Spleen (tissue), 11 donors: ENCODE data around the gene ZSWIM6. TPM values are rescaled to one million over a fixed set of nuclear protein-coding genes. Genes with fewer than 3 reads are reported as not detected.

Source experiments
- DNase-seq: peaks from one replicate; pipeline ENCODE4 v3.0.0-alpha.2; 2020
- H3K27ac ChIP-seq, 8 donors: fragments of 200-600 bp; sonication (generic) in 7 of 8; 1 replicate in 4 of 8; 2 replicates in 4 of 8; pipeline versions ENCODE4 v1.5.0 to v1.8.0; 2016 to 2021; ENCODE audit warnings: inconsistent platforms in 4 of 8, mild to moderate bottlenecking in 4 of 8, moderate library complexity in 1 of 8
- H3K27me3 ChIP-seq, 7 donors: fragments of 200-600 bp; sonication (generic) in 6 of 7; replicated peaks in 1 of 7; 1 replicate in 4 of 7; 2 replicates in 3 of 7; pipeline versions ENCODE4 v1.5.0 to v1.8.0; 2016 to 2021; ENCODE audit warnings: inconsistent platforms in 3 of 7, mild to moderate bottlenecking in 1 of 7
- H3K36me3 ChIP-seq, 6 donors: fragments of 200-600 bp; sonication (generic) in 5 of 6; 1 replicate in 4 of 6; 2 replicates in 2 of 6; pipeline versions ENCODE4 v1.5.0 to v1.8.0; 2016 to 2021; ENCODE audit warnings: inconsistent platforms in 2 of 6
- H3K4me1 ChIP-seq, 6 donors: fragments of 200-600 bp; sonication (generic) in 5 of 6; 1 replicate in 3 of 6; 2 replicates in 3 of 6; pipeline versions ENCODE4 v1.5.0 to v1.8.0; 2016 to 2021; ENCODE audit warnings: inconsistent platforms in 3 of 6
- H3K4me3 ChIP-seq, 8 donors: fragments of 200-600 bp; sonication (generic) in 7 of 8; 1 replicate in 4 of 8; 2 replicates in 4 of 8; pipeline versions ENCODE4 v1.5.0 to v1.8.0; 2016 to 2021; ENCODE audit warnings: inconsistent platforms in 4 of 8, mild to moderate bottlenecking in 4 of 8, moderate library complexity in 2 of 8
- H3K9me3 ChIP-seq, 8 donors: fragments of 200-600 bp; sonication (generic) in 7 of 8; 1 replicate in 4 of 8; 2 replicates in 4 of 8; pipeline versions ENCODE4 v1.5.0 to v1.8.0; 2016 to 2021; ENCODE audit warnings: inconsistent platforms in 4 of 8
- POLR2A ChIP-seq, 3 donors: fragments of 450-650 bp; IDR thresholded peaks; one replicate each; pipeline ENCODE4 v1.5.1; 2017; ENCODE audit warnings: antibody characterized with exemption in 3 of 3, mild to moderate bottlenecking in 1 of 3
- POLR2AphosphoS5 ChIP-seq, 3 donors: sonication (generic); formaldehyde crosslinking; IDR thresholded peaks; one replicate each; pipeline ENCODE4 v1.5.1; 2017; ENCODE audit warnings: antibody characterized with exemption in 3 of 3
- whole genome bisulfite sequencing, 5 donors: extraction: QIAGEN DNeasy Blood & Tissue Kit in 3 of 5; methylation state at CpG; one replicate each; pipeline versions ENCODE4 v1.1.5 to v1.1.7; 2013 to 2018; 5-methylcytosine and 5-hydroxymethylcytosine counted together
- intact Hi-C: fragments of 100-400 bp; cut with DNase I; formaldehyde crosslinking; loops from one replicate; pipeline ENCODE4 v1.15.0; 2023; ENCODE audit warnings: low total_unique reads
- polyA plus RNA-seq, 3 donors: library from polyadenylated mRNA; stranded (reverse); fragments of 200-250 nt; gene quantifications; one replicate each; pipeline ENCODE4 v1.2.1, GENCODE V29; 2013
- total RNA-seq, 7 donors: library from RNA; depleted of rRNA in 3 of 7; stranded (reverse); fragments of >200 nt in 3 of 7; fragmentation: NEBNext Ultra II Directional in 4 of 7; extraction: Animal tissue kit (Norgen Biotek cat#: 25700) in 4 of 7; gene quantifications; one replicate each; pipeline versions ENCODE4 v1.1.0 to v1.2.1, GENCODE V29; 2016 to 2021
- TF ChIP-seq, protein P1 (sequence below), 11 experiments: fragments of 200-600 bp in 7 of 11; fragments of 450-650 bp in 4 of 11; sonication (generic) in 4 of 11; IDR thresholded peaks in 8 of 11; conservative IDR thresholded peaks in 3 of 11; 1 replicate in 7 of 11; 2 replicates in 4 of 11; pipeline versions ENCODE4 v1.4.0 to v1.8.0; 2016 to 2021; ENCODE audit warnings: antibody characterized with exemption in 11 of 11, inconsistent platforms in 4 of 11, mild to moderate bottlenecking in 1 of 11
- donor health status: healthy with polysubstance abuse.
- donor health status: DM: no; HTN: no; CAD: no; lungs with moderate emphysema.
- donor health status: DM: no; HTN: no; CAD: no.
- donor health status: Bipolar disorder and iron deficiency.
- donor health status: healthy.
- donor health status: DM: no; HTN: no; CAD: no.
- donor health status: DM: yes; HTN: yes; CAD: no.

The ZSWIM6 gene
- total and polyA plus RNA-seq, 10 donors, result 3.1 to 22.9 (median 16.9) TPM

DNA sequence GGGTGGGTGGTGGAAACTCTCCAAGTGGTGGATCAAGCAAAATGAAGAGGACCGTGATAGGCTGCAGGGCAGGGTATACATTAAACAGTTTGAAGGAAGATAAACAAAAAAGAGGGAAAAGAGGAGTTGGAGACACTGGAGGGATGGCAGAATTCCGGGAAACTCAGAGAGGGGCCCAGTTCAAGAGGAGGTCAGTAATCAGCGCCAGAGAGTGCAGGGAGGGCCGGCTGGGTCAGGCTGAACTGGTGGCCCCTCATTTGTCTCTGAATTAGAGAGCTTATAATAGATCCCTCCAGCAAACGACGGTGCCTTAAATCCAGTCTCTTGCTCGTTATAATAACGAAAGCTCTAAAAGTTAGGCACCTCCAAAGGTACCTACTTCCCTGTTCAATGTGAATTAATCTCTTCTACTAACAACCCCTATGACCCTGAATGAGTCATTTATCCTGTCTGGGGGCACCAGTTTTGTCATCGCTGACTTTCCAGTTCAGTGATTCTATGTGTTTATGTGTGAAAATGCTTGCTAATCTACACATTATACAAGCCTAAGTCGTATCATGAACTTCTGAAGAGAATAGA lies 2.4 kb upstream of the ZSWIM6 start:
- H3K27ac ChIP-seq, result peak overlapping the region in 7 of 8 donors; percentile 90 to 98 (median 96)

GRCh38 chr5:61330341-61330844 lies 1.7 kb upstream of the ZSWIM6 start:
- peaks cover 24 to 53% (median 37%) of the 10 kb centered on the region in 6 donors for H3K4me1 ChIP-seq
- H3K27me3 ChIP-seq, result peaks cover 0 to 4% (median 0%) of the 10 kb centered on the region in 7 donors
- peak overlapping the region; percentile 78 to 99 (median 96) for H3K4me3 ChIP-seq
- 2 to 5% (median 3%) methylated on average over 29 to 30 of the region's 30 CpGs for WGBS, 5 donors
- H3K36me3 ChIP-seq, result no peaks in the 10 kb centered on the region
- H3K9me3 ChIP-seq, result no peaks in the 10 kb centered on the region
- peak in 1 of 3 donors; percentile 10 for TF ChIP-seq POLR2AphosphoS5 (IDR thresholded peaks at IDR 0.05)
- TF ChIP-seq, protein P1, sequence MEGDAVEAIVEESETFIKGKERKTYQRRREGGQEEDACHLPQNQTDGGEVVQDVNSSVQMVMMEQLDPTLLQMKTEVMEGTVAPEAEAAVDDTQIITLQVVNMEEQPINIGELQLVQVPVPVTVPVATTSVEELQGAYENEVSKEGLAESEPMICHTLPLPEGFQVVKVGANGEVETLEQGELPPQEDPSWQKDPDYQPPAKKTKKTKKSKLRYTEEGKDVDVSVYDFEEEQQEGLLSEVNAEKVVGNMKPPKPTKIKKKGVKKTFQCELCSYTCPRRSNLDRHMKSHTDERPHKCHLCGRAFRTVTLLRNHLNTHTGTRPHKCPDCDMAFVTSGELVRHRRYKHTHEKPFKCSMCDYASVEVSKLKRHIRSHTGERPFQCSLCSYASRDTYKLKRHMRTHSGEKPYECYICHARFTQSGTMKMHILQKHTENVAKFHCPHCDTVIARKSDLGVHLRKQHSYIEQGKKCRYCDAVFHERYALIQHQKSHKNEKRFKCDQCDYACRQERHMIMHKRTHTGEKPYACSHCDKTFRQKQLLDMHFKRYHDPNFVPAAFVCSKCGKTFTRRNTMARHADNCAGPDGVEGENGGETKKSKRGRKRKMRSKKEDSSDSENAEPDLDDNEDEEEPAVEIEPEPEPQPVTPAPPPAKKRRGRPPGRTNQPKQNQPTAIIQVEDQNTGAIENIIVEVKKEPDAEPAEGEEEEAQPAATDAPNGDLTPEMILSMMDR (IDR thresholded peaks at IDR 0.05 in 8 of 11, conservative IDR thresholded peaks at IDR 0.05 in 3 of 11), result no peak
- peak; percentile 85 for DNase-seq
- intact Hi-C loops, result loop anchor here (10.0 kb wide), 1 partner anchor 166 kb away; the partner anchor contains the start of gene SMIM15
- peak overlapping the region; percentile 90 to 98 (median 96) for H3K27ac ChIP-seq

More for the DNA sequence above, 2.4 kb upstream of the ZSWIM6 start:
- H3K27me3 ChIP-seq, result peaks cover 0 to 4% (median 0%) of the 10 kb centered on the region in 7 donors
- H3K4me3 ChIP-seq, result peak overlapping the region in 6 of 8 donors; percentile 84 to 99 (median 96)
- H3K4me1 ChIP-seq, result peaks cover 16 to 46% (median 29%) of the 10 kb centered on the region in 6 donors
- 48 to 70% (median 56%) methylated on average over 10 of the region's 10 CpGs for whole genome bisulfite sequencing, 5 donors
- no peaks in the 10 kb centered on the region for H3K36me3 ChIP-seq
- intact Hi-C loops, result loop anchor here (10.0 kb wide), 1 partner anchor 165 kb away; the partner anchor contains the start of gene SMIM15
- TF ChIP-seq POLR2AphosphoS5 (IDR thresholded peaks at IDR 0.05) (no peak), POLR2A (IDR thresholded peaks at IDR 0.05) (no peak)
- TF ChIP-seq, protein P1 (IDR thresholded peaks at IDR 0.05 in 8 of 11, conservative IDR thresholded peaks at IDR 0.05 in 3 of 11), result no peak
- DNase-seq, result no peak
- no peaks in the 10 kb centered on the region for H3K9me3 ChIP-seq

GRCh38 chr5:61330845-61331406 lies 1.1 kb upstream of the ZSWIM6 start:
- DNase-seq, result peak; percentile 96
- intact Hi-C loops, result loop anchor here (10.0 kb wide), 1 partner anchor 166 kb away; the partner anchor contains the start of gene SMIM15

More at GRCh38 chr5:61330845-61331406, 1.1 kb upstream of the ZSWIM6 start:
- TF ChIP-seq POLR2A (IDR thresholded peaks at IDR 0.05) (no peak), POLR2AphosphoS5 (IDR thresholded peaks at IDR 0.05) (no peak)
- TF ChIP-seq, protein P1 (IDR thresholded peaks at IDR 0.05 in 8 of 11, conservative IDR thresholded peaks at IDR 0.05 in 3 of 11), result peak in 10 of 11 experiments; percentile 37 to 75 (median 58)
- Histone ChIP-seq H3K4me3 (peak overlapping the region; percentile 78 to 99 (median 96)), H3K4me1 (peaks cover 24 to 59% (median 40%) of the 10 kb centered on the region in 6 donors), H3K36me3 (no peaks in the 10 kb centered on the region), H3K27ac (peak overlapping the region; percentile 90 to 98 (median 96)), H3K9me3 (no peaks in the 10 kb centered on the region), H3K27me3 (peaks cover 0 to 4% (median 0%) of the 10 kb centered on the region in 7 donors)
- WGBS, 5 donors, result 0 to 1% (median 1%) methylated on average over 20 to 80 of the region's 80 CpGs
